ENCODE results near the gene PHOSPHO1.

DNA sequence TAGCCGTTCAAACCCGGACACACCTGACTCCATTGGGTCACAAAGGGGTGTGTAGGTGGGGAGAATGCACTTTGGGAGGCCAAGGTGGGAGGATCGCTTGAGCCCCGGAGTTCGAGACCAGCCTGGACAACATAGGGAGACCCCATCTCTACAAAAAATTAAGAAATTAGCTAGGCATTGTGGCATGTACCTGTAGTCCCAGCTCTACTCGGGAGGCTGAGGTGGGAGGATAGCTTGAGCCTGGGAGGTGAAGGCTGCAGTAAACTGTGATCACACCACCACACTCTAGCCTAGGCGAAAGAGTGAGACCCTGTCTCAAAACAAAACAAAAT lies 942 bp upstream of the PHOSPHO1 start:
- TF ChIP-seq ELK4 (CRISPR knock-in tag; IDR thresholded peaks at IDR 0.05; ENCODE audit: borderline replicate concordance) = no peak
- no peak for TF ChIP-seq CTCF (CRISPR knock-in tag; IDR thresholded peaks at IDR 0.05)
- TF ChIP-seq MYC (CRISPR knock-in tag; IDR thresholded peaks at IDR 0.05; ENCODE audit: borderline replicate concordance) = no peak
- no peak for TF ChIP-seq RORA (CRISPR knock-in tag; IDR thresholded peaks at IDR 0.05)
- TF ChIP-seq, protein P1, sequence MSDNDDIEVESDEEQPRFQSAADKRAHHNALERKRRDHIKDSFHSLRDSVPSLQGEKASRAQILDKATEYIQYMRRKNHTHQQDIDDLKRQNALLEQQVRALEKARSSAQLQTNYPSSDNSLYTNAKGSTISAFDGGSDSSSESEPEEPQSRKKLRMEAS (IDR thresholded peaks at IDR 0.05) = no peak
- TF ChIP-seq NR1H2 (CRISPR knock-in tag; IDR thresholded peaks at IDR 0.05; ENCODE audit: borderline replicate concordance, low read depth) = no peak
- TF ChIP-seq ZBTB8A (CRISPR knock-in tag; IDR thresholded peaks at IDR 0.05; ENCODE audit: borderline replicate concordance, low read depth) = no peak
- TF ChIP-seq ZNF24 (IDR thresholded peaks at IDR 0.05) = no peak
- no peak for TF ChIP-seq ZFP1 (CRISPR knock-in tag; IDR thresholded peaks at IDR 0.05)
- TF ChIP-seq SMAD9 (CRISPR knock-in tag; IDR thresholded peaks at IDR 0.05) = no peak
- TF ChIP-seq ZNF3 (CRISPR knock-in tag; IDR thresholded peaks at IDR 0.05) = no peak
